ENCODE measurements around the gene MBP.

GRCh38 chr18:77116201-77117080 is 16.1 kb downstream of the MBP start:
- TF ChIP-seq CTCF (conservative IDR thresholded peaks at IDR 0.05), result no peak
- no peak for TF ChIP-seq ZFX (IDR thresholded peaks at IDR 0.05)

Measured in C4-2B (cell line).